ENCODE measurements around the gene TARDBP.
"Not testable (repeated sequence)": the region's sequence is repeated elsewhere in the genome, so short reads cannot be mapped to it uniquely, and the experiment has no call there.

The TARDBP gene

GRCh38 chr1:10989920-10990516 lies 22.4 kb upstream of the TARDBP start:
- H4K8ac ChIP-seq (ENCODE audit: low read depth, low read length); H2AFZ ChIP-seq (ENCODE audit: insufficient read depth, low read length, poor library complexity); H3K4me2 ChIP-seq (ENCODE audit: low read length); H2BK12ac ChIP-seq (ENCODE audit: low read length); H3K23ac ChIP-seq (ENCODE audit: low read length); H3K27ac ChIP-seq (ENCODE audit: low read depth, low read length); DNase-seq; H2BK5ac ChIP-seq (ENCODE audit: low read depth, low read length, poor library complexity); H3K9ac ChIP-seq (ENCODE audit: low read length); H3K4me3 ChIP-seq (ENCODE audit: low read depth, low read length); H3K27me3 ChIP-seq (ENCODE audit: insufficient read depth, low read length); H3K14ac ChIP-seq (ENCODE audit: low read length); H2AK5ac ChIP-seq (ENCODE audit: low read length); H3K9me3 ChIP-seq (ENCODE audit: insufficient read depth, low read depth, low read length); H3K4me1 ChIP-seq (ENCODE audit: control insufficient read depth in 1 of 2, insufficient read depth in 2 of 2, low read length in 2 of 2); H4K91ac ChIP-seq (ENCODE audit: low read depth, low read length); H3K79me2 ChIP-seq (ENCODE audit: control insufficient read depth, insufficient read depth, low read length, poor library complexity); H3K79me1 ChIP-seq (ENCODE audit: low read length); H3K4ac ChIP-seq (ENCODE audit: low read depth, low read length); H4K12ac ChIP-seq (ENCODE audit: low read depth, low read length); H2BK120ac ChIP-seq (ENCODE audit: insufficient read depth, low read length, poor library complexity); H3K18ac ChIP-seq (ENCODE audit: low read length); H3K36me3 ChIP-seq (ENCODE audit: control insufficient read depth in 1 of 2, insufficient read depth in 2 of 2, low read length in 2 of 2): not testable (repeated sequence)
- no CpG with 5 or more reads among the region's 6 CpGs for WGBS (ENCODE audit: extremely low coverage, insufficient coverage, insufficient read length)

- H3K9ac ChIP-seq (ENCODE audit: low read length): no peak overlapping the region
- no peaks in the 10 kb centered on the region for H3K27me3 ChIP-seq (ENCODE audit: insufficient read depth, low read length)
- no peak overlapping the region for H4K8ac ChIP-seq (ENCODE audit: low read depth, low read length)
- H3K4me3 ChIP-seq (ENCODE audit: low read depth, low read length): no peak overlapping the region
- H2AK5ac ChIP-seq (ENCODE audit: low read length): no peak overlapping the region
- no CpG with 5 or more reads among the region's 7 CpGs for WGBS (ENCODE audit: extremely low coverage, insufficient coverage, insufficient read length)
- no peak overlapping the region for H3K4ac ChIP-seq (ENCODE audit: low read depth, low read length)
- no peak overlapping the region for H3K23ac ChIP-seq (ENCODE audit: low read length)
- H3K14ac ChIP-seq (ENCODE audit: low read length): no peak overlapping the region
- no peak for DNase-seq
- H3K9me3 ChIP-seq (ENCODE audit: insufficient read depth, low read depth, low read length): peaks cover 2% of the 10 kb centered on the region
- H3K79me2 ChIP-seq (ENCODE audit: control insufficient read depth, insufficient read depth, low read length, poor library complexity): no peaks in the 10 kb centered on the region
- H4K12ac ChIP-seq (ENCODE audit: low read depth, low read length): no peak overlapping the region
- no peak overlapping the region for H3K4me2 ChIP-seq (ENCODE audit: low read length)
- no peaks in the 10 kb centered on the region for H3K4me1 ChIP-seq (ENCODE audit: control insufficient read depth in 1 of 2, insufficient read depth in 2 of 2, low read length in 2 of 2)
- H2BK5ac ChIP-seq (ENCODE audit: low read depth, low read length, poor library complexity): no peak overlapping the region
- H2BK12ac ChIP-seq (ENCODE audit: low read length): no peak overlapping the region
- no peak overlapping the region for H2AFZ ChIP-seq (ENCODE audit: insufficient read depth, low read length, poor library complexity)
- H4K91ac ChIP-seq (ENCODE audit: low read depth, low read length): no peak overlapping the region
- H3K27ac ChIP-seq (ENCODE audit: low read depth, low read length): no peak overlapping the region
- H3K36me3 ChIP-seq (ENCODE audit: control insufficient read depth in 1 of 2, insufficient read depth in 2 of 2, low read length in 2 of 2): no peaks in the 10 kb centered on the region
- no peak overlapping the region for H3K18ac ChIP-seq (ENCODE audit: low read length)
- no peaks in the 10 kb centered on the region for H3K79me1 ChIP-seq (ENCODE audit: low read length)
- no peak overlapping the region for H2BK120ac ChIP-seq (ENCODE audit: insufficient read depth, low read length, poor library complexity)
These were observed 21.6 kb upstream of the TARDBP start for GRCh38 chr1:10990828-10991227.

- H2AK5ac ChIP-seq (ENCODE audit: low read length); H3K79me1 ChIP-seq (ENCODE audit: low read length); H4K12ac ChIP-seq (ENCODE audit: low read depth, low read length); H3K18ac ChIP-seq (ENCODE audit: low read length); H3K4me2 ChIP-seq (ENCODE audit: low read length); H3K9ac ChIP-seq (ENCODE audit: low read length); H2BK5ac ChIP-seq (ENCODE audit: low read depth, low read length, poor library complexity); DNase-seq; H3K4me1 ChIP-seq (ENCODE audit: control insufficient read depth in 1 of 2, insufficient read depth in 2 of 2, low read length in 2 of 2); H3K9me3 ChIP-seq (ENCODE audit: insufficient read depth, low read depth, low read length); H3K4ac ChIP-seq (ENCODE audit: low read depth, low read length); H3K14ac ChIP-seq (ENCODE audit: low read length); H3K4me3 ChIP-seq (ENCODE audit: low read depth, low read length); H2AFZ ChIP-seq (ENCODE audit: insufficient read depth, low read length, poor library complexity); H3K23ac ChIP-seq (ENCODE audit: low read length); H3K27me3 ChIP-seq (ENCODE audit: insufficient read depth, low read length); H3K27ac ChIP-seq (ENCODE audit: low read depth, low read length); H3K79me2 ChIP-seq (ENCODE audit: control insufficient read depth, insufficient read depth, low read length, poor library complexity); H3K36me3 ChIP-seq (ENCODE audit: control insufficient read depth in 1 of 2, insufficient read depth in 2 of 2, low read length in 2 of 2); H4K91ac ChIP-seq (ENCODE audit: low read depth, low read length); H2BK120ac ChIP-seq (ENCODE audit: insufficient read depth, low read length, poor library complexity); H2BK12ac ChIP-seq (ENCODE audit: low read length); H4K8ac ChIP-seq (ENCODE audit: low read depth, low read length): not testable (repeated sequence)
- no CpG with 5 or more reads among the region's 2 CpGs for WGBS (ENCODE audit: extremely low coverage, insufficient coverage, insufficient read length)
These were observed 20.4 kb upstream of the TARDBP start for GRCh38 chr1:10992004-10992403.

- no peaks in the 10 kb centered on the region for H3K79me1 ChIP-seq (ENCODE audit: low read length)
- no peak overlapping the region for H3K14ac ChIP-seq (ENCODE audit: low read length)
- peaks cover 2% of the 10 kb centered on the region for H3K9me3 ChIP-seq (ENCODE audit: insufficient read depth, low read depth, low read length)
- H3K4me2 ChIP-seq (ENCODE audit: low read length): no peak overlapping the region
- no peaks in the 10 kb centered on the region for H3K79me2 ChIP-seq (ENCODE audit: control insufficient read depth, insufficient read depth, low read length, poor library complexity)
- WGBS (ENCODE audit: extremely low coverage, insufficient coverage, insufficient read length): no CpG with 5 or more reads among the region's 4 CpGs
- H4K8ac ChIP-seq (ENCODE audit: low read depth, low read length): no peak overlapping the region
- no peak overlapping the region for H4K12ac ChIP-seq (ENCODE audit: low read depth, low read length)
- no peak overlapping the region for H3K4ac ChIP-seq (ENCODE audit: low read depth, low read length)
- H2BK12ac ChIP-seq (ENCODE audit: low read length): no peak overlapping the region
- no peak overlapping the region for H2AFZ ChIP-seq (ENCODE audit: insufficient read depth, low read length, poor library complexity)
- no peak overlapping the region for H2AK5ac ChIP-seq (ENCODE audit: low read length)
- DNase-seq: no peak
- H3K23ac ChIP-seq (ENCODE audit: low read length): no peak overlapping the region
- no peak overlapping the region for H3K9ac ChIP-seq (ENCODE audit: low read length)
- no peak overlapping the region for H3K4me3 ChIP-seq (ENCODE audit: low read depth, low read length)
- H4K91ac ChIP-seq (ENCODE audit: low read depth, low read length): no peak overlapping the region
- no peak overlapping the region for H2BK5ac ChIP-seq (ENCODE audit: low read depth, low read length, poor library complexity)
- H3K36me3 ChIP-seq (ENCODE audit: control insufficient read depth in 1 of 2, insufficient read depth in 2 of 2, low read length in 2 of 2): no peaks in the 10 kb centered on the region
- no peaks in the 10 kb centered on the region for H3K4me1 ChIP-seq (ENCODE audit: control insufficient read depth in 1 of 2, insufficient read depth in 2 of 2, low read length in 2 of 2)
- H3K27ac ChIP-seq (ENCODE audit: low read depth, low read length): no peak overlapping the region
- no peaks in the 10 kb centered on the region for H3K27me3 ChIP-seq (ENCODE audit: insufficient read depth, low read length)
- no peak overlapping the region for H2BK120ac ChIP-seq (ENCODE audit: insufficient read depth, low read length, poor library complexity)
- no peak overlapping the region for H3K18ac ChIP-seq (ENCODE audit: low read length)
These were observed 19.6 kb upstream of the TARDBP start for GRCh38 chr1:10992864-10993263.

Measured in trophoblast cell (in vitro differentiated cells and primary cell).